ENCODE data around the gene ABCB1.
A peak's percentile ranks its signal among the peaks of the same experiment; 100 is the strongest.
"Not testable (repeated sequence)": the region's sequence is repeated elsewhere in the genome, so short reads cannot be mapped to it uniquely, and the experiment has no call there.

ABCB1 gene

DNA sequence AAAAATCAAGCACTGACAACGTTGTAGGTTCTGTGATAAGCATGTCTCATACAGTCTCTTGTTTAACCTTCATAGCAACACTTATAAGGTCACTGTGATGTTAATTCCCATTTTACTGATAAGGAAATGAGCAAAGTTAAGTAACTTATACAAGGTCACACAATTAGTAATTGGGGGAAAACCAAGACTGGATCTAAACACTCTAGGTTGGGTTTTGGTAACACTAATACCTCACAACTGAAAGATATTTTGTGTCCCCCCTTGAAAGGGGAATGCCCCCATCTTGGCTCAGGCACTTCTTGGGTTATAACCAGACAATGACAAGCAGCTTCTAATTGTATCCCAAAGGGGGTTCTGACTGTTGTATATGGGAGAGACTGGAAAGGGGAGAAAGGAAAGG, 89.2 kb downstream of the ABCB1 start:
- no peak for DNase-seq

GRCh38 chr7:87510411-87510875, 90.2 kb downstream of the ABCB1 start:
- DNase-seq = no peak

GRCh38 chr7:87507446-87507845, 93.2 kb downstream of the ABCB1 start:
- no peak for DNase-seq

DNA sequence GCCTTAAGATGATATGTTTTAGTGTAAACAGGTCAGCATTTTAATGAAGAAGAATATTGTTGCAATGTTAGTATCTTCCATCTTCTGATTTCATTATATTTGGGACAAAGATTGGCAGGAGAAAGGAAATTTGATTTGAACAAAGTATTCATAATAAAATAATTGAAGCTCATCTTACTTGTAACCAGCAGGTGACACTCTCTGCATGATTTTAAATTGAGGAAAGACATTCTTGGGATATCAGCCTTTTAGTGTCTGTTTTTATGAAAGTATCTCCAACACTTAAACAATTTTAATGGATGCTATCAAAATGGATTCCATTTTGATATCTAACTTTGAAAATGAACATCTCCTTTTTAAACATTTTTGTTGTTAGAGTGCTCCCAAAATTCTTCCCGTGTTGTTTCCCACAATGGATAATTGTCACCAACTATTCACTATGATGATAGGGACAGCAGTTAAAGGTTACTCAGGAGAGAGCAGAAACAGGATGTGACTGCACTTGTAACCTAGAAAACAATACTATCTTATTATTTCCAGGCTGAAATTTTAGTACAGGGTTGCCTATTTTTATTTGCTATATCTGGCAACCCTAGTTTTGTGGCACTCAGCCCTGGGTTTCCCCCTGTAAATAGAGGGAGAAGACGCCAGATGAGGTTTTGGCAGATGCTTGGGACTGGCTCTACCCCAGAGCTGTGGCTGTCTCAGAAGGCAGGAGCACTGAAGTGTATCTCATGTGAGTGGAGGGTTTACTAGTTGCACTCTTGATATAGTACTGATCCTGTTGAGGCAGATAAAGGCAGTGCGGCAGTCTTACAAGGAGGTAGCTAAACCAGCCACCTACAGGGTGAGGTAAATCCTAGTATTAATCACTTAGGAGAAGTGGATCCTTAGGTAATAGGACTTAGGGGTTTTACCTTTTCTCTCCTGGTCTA, 94.2 kb downstream of the ABCB1 start:
- DNase-seq = no peak

- DNase-seq = no peak
Measured at GRCh38 chr7:87505557-87506245, 95.0 kb downstream of the ABCB1 start.

GRCh38 chr7:87505122-87505521, 95.6 kb downstream of the ABCB1 start:
- DNase-seq = no peak

DNA sequence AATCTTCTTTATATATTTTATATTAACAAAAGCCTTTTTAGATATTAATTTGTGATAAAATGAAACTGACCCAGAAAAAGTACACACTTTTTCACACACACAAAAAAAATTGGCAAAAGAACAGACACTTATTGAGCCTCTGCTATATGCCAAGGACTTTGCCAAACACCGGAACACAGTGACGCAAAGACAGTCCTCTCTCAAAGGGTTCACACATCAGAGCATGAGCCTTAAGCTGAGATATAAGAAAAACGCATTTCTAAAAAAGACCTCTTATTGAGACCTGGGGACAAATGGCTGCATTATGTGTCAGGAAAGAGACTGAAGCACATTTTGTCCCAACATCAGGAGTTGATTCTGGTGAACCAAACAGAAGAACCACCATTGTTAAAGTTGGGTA, 101.2 kb downstream of the ABCB1 start:
- no peak for DNase-seq

- peak; percentile 7 for DNase-seq
Measured at GRCh38 chr7:87498893-87499292, 101.8 kb downstream of the ABCB1 start.

- no peak for DNase-seq
Measured at GRCh38 chr7:87497482-87497881, 103.2 kb downstream of the ABCB1 start.

DNA sequence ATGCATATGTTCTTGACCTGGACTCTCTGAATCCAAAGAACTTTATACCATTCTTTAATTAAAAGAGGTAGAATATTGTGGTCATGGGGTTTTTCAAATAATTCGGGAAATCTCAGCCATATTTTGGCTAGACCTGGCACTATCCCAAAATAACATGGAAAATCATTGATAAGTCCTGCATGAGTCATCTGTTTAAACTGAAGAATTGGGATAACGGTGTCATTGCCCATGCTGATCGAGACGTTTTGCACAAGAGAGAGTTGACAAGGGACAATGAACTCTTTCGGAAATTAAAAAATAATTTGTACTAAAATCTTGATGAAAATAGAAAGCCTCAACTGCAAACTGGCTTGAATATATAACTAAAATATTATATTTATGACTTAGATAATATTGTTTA, 105.3 kb downstream of the ABCB1 start:
- DNase-seq = no peak

DNA sequence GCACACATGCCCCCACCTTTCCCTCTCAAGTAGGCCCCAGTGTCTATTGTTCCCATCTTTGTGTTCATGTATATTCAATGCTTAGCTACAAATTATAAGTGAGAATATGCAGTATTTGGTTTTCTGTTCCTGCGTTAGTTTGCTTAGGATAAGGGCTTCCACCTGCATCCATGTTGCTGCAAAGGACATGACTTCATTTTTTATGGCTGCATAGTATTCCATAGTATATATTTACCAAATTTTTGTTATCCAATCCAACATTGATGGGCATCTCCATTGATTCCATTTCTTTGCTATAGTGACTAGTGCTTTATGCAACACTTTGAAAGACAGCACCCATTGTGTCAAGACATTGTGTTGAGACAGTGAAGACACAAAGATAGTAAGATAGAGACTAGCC, 106.2 kb downstream of the ABCB1 start:
- DNase-seq = no peak

- DNase-seq = no peak
Measured at GRCh38 chr7:87483131-87483530, 117.6 kb downstream of the ABCB1 start.

- no peak for DNase-seq
Measured at GRCh38 chr7:87482115-87482514, 118.6 kb downstream of the ABCB1 start.

DNA sequence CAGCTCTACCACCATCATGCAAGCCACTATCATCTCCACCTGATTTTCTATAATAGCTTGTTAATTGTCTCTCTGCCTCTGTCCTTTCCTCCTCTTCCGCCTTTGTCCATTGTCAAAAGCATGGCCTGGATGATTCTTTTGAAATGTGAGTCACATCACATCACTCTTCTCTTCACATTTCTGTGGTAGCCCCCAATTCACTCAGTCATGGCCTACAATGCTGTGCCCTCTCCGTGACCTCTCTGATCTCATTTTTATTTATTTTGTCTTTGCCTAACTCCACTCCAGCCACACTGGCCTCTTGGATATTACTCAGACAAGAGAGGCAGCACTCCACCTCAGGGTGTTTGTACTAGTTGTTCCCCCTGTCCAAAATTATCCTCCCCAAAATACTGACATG, 120.3 kb downstream of the ABCB1 start:
- DNase-seq = no peak

GRCh38 chr7:87479951-87480350, 120.7 kb downstream of the ABCB1 start:
- no peak for DNase-seq

DNA sequence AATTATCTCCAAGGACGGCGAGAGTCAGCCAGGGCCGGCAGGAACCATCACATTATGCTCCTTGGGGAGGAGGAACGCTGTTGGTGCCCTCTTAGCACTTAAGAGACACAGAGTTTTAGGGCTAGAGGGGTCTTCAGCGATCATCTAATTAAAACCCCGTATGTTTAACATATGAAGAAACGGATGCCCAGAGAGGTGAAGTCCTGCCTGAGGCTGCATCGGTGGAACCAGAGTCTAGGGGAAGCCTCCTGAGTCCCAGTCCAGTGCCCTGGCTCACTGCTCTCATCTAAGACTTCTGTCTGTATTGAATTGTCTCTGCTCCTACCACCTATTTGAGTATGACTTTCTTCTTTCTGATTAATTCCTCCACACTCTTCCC, 124.5 kb downstream of the ABCB1 start:
- DNase-seq = no peak

GRCh38 chr7:87475359-87476178, 125.1 kb downstream of the ABCB1 start, which contains the start of gene ABCB4:
TSS of gene ABCB4 (minus strand) at chr7:87475680. CDS start at chr7:87475465, 215 bp downstream.
- DNase-seq = peak; percentile 3

DNA sequence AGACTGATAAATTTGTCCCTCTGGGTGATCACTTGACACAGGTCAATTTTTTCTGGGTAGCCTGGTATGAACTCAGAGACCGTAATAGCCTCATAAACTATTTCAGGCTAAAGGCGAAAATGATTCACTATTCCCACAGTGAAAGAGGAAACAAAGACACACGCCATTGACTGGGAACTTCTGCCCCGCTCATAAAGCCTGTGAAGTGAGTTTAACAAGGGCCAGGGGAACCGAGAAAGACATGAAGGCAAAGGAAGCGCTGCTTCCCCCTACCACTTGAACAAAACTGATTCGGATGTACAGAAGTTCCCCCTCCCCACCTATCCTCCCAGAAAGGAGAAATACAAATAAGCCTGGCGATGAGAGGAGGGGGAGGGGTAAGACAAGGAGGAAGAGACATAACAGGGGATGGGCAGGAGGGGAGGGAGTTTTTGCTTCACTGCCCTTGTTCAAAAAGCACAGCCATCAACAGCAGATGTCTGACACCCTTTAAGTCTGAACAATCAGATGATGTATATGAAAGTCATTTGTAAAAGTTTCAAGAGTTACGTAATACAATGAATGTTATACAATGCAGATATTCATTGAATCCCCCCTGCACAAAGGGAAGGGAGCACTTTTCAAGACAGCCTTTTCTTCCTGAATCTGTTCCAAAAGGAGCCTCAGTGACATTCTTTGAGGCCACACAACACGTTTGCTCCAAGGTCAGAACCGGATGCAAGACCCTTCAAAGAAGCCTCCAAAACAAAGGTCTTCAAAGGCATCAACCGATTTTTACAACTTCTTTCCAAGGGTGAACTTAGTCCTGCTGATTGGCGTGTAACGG, 125.9 kb downstream of the ABCB1 start:
- DNase-seq = peak; percentile 53

GRCh38 chr7:87473986-87474385, 126.7 kb downstream of the ABCB1 start:
- DNase-seq = no peak

- DNase-seq = no peak
Measured at GRCh38 chr7:87473192-87473591, 127.5 kb downstream of the ABCB1 start.

DNA sequence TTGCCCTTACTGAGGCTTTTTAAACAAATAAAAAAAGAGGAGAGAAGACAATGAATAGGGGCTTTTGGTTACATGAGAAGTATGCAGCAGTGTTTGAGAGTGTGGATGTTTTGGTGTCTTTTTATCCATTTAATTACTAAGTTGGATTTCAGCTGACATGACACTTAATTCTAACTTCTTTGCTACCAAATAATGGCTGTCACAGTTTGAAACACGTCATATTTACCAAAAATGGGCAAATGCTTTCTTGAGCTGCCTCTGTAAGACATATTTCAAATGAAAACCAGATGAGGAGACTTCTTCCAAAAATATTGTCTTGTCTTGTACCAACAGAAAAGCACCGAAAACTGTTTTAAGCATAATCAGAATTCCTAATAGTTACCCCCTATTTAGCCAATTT, 129.2 kb downstream of the ABCB1 start:
- no peak for DNase-seq

DNA sequence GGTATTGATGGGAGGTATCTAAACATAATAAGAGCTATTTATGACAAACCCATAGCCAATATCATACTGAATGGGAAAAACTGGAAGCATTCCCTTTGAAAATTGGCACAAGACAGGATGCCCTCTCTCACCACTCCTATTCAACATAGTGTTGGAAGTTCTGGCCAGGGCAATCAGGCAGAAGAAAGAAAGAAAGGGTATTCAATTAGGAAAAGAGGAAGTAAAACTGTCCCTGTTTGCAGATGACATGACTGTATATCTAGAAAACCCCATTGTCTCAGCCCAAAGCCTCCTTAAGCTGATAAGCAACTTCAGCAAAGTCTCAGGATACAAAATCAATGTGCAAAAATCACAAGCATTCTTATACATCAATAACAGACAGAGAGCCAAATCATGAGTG, 131.5 kb downstream of the ABCB1 start:
- not testable (repeated sequence) for DNase-seq

Measured in CD4-positive, alpha-beta T cell treated with Interferon gamma for 1 hour (primary cell).